CD4-positive, alpha-beta T cell (primary cell): ENCODE measurements around the gene MOGAT2. TPM values are rescaled to one million over a fixed set of nuclear protein-coding genes. Genes with fewer than 3 reads are reported as not detected.

Source experiments
- ATAC-seq: fragments of 200-7000 bp; cut with Tn5 transposase; one replicate; pipeline ENCODE4 v1.10.0; 2022; ENCODE audit warnings: mild to moderate bottlenecking; ENCODE audit not compliant: poor library complexity
- CTCF ChIA-PET: fragments of 350-600 bp; sonication (Branson Sonifier 250); formaldehyde crosslinking; loops from one replicate; lab custom pipeline; 2021; ENCODE audit warnings: antibody characterized with exemption, inconsistent platforms; lab: Charles Lee
- POLR2A ChIA-PET: fragments of 350-600 bp; sonication (Branson Sonifier 250); formaldehyde crosslinking; loops from one replicate; lab custom pipeline; 2021; ENCODE audit warnings: antibody characterized with exemption, inconsistent platforms; lab: Charles Lee
- DNase-seq, 14 experiments: peaks; one replicate each; pipeline ENCODE4 v3.0.0-alpha.2; 2013 to 2020; ENCODE audit warnings: mixed read lengths in 2 of 14
- H3K27ac ChIP-seq, 2 donors: one replicate each; pipeline versions ENCODE4 v1.5.1 to v1.7.0; 2013; ENCODE audit warnings: low read length in 2 of 2, low read depth in 1 of 2, mild to moderate bottlenecking in 1 of 2
- H3K27me3 ChIP-seq, 2 experiments: 1 replicate in 1 of 2; 2 replicates in 1 of 2; pipeline versions ENCODE4 v1.6.1 to v1.7.0; 2013; ENCODE audit warnings: low read length in 2 of 2, control low read depth in 1 of 2, mild to moderate bottlenecking in 1 of 2, moderate library complexity in 1 of 2; ENCODE audit not compliant: insufficient read depth in 2 of 2, control insufficient read depth in 1 of 2
- H3K36me3 ChIP-seq: one replicate; pipeline ENCODE4 v1.6.1; 2013; ENCODE audit warnings: low read length, control low read depth; ENCODE audit not compliant: insufficient read depth
- H3K4me1 ChIP-seq: one replicate; pipeline ENCODE4 v1.6.1; 2013; ENCODE audit warnings: low read length, control low read depth; ENCODE audit not compliant: insufficient read depth
- H3K4me3 ChIP-seq: one replicate; pipeline ENCODE4 v1.5.1; 2013; ENCODE audit warnings: mild to moderate bottlenecking, low read length, moderate library complexity
- H3K9me3 ChIP-seq, 2 experiments: 1 replicate in 1 of 2; 2 replicates in 1 of 2; pipeline versions ENCODE4 v1.6.1 to v1.7.0; 2013; ENCODE audit warnings: low read length in 2 of 2, mild to moderate bottlenecking in 2 of 2, control low read depth in 1 of 2, moderate library complexity in 1 of 2; ENCODE audit not compliant: control insufficient read depth in 1 of 2, insufficient read depth in 1 of 2
- H3K27ac Mint-ChIP-seq: one replicate; pipeline ENCODE4 v1.8.0; 2020; ENCODE audit warnings: mixed read lengths
- H3K27me3 Mint-ChIP-seq: one replicate; pipeline ENCODE4 v1.8.0; 2021; ENCODE audit warnings: mixed read lengths
- H3K36me3 Mint-ChIP-seq: one replicate; pipeline ENCODE4 v1.8.0; 2021; ENCODE audit warnings: low read depth, mixed read lengths
- H3K4me1 Mint-ChIP-seq: one replicate; pipeline ENCODE4 v1.8.0; 2021; ENCODE audit warnings: low read depth, mixed read lengths
- H3K4me3 Mint-ChIP-seq: one replicate; pipeline ENCODE4 v1.8.0; 2020; ENCODE audit warnings: mild to moderate bottlenecking, mixed read lengths
- H3K9me3 Mint-ChIP-seq: one replicate; pipeline ENCODE4 v1.8.0; 2020; ENCODE audit warnings: mixed read lengths
- CTCF ChIP-seq: fragments of 200-600 bp; IDR thresholded peaks from one replicate; pipeline ENCODE4 v1.8.0; 2022; ENCODE audit warnings: antibody characterized with exemption, mild to moderate bottlenecking
- intact Hi-C, 2 experiments: fragments of 100-400 bp; cut with DNase I in 1 of 2; cut with micrococcal nuclease in 1 of 2; formaldehyde crosslinking; loops; one replicate each; pipeline versions ENCODE4 v1.15.1 to v1.9.0; 2023 to 2025; cut with DNase I, micrococcal nuclease
- total RNA-seq, 174 experiments: library from RNA in 2 of 174; stranded (reverse) in 2 of 174; gene quantifications; one replicate each; pipeline ENCODE4 v1.2.3 and lab custom pipeline; 2021 to 2026

MOGAT2 gene
- total RNA-seq, 2 experiments from 2014 or later = not detected

DNA sequence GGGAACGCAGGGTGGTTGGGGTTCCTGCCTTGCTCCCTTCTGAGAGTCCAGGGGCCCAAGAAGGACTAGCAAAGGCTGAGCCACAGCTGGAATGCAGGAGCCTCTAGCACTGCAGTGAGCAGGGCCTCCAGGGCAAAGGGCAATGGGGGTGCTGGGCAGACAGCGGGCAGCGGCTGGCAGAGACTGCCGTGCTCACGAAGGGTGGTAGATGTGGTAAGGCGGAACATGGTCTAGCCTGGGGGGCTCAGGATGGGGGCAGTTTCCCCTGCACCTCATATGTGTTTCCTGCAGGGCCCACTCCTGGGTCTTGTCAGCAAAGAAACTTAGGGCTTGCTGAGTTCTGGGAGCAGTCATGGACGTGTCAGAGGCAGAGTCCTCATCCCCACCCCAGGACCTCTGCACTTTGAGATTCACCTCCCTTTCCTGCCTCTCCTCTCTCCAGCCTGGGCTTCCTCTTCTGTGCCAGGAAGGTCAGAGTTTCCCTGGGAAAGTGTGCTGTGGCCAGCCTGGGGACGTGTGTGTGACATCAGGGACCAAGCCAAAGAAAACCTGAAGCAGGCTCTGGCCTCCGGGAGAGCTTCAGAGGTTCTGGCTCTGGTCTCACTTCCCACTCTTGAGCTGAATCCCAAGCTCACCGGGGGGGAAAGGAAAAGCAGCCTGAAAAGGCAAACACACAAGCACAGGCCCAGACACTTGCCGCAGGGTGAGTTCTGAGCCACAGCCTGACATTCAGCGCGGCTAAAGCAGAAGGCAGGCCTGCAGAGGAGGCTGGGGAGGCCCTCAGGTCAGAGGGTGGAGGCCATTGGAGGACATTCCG, 4.4 kb downstream of the MOGAT2 start:
- Histone ChIP-seq H3K4me1 (no peaks in the 10 kb centered on the region), H3K36me3 (no peaks in the 10 kb centered on the region), H3K27me3 (no peaks in the 10 kb centered on the region), H3K4me3 (no peak overlapping the region), H3K27ac (no peak overlapping the region), H3K9me3 (no peaks in the 10 kb centered on the region)
- Mint-ChIP-seq H3K27ac (no peak overlapping the region), H3K27me3 (no peaks in the 10 kb centered on the region), H3K4me3 (no peak overlapping the region), H3K4me1 (no peaks in the 10 kb centered on the region), H3K36me3 (no peaks in the 10 kb centered on the region), H3K9me3 (no peaks in the 10 kb centered on the region)
- ATAC-seq (no peak), DNase-seq (peak in 1 of 14 experiments; percentile 25)
- TF ChIP-seq CTCF = no peak
- ChIA-PET POLR2A (no interaction called here), CTCF (interaction anchor here (1.1 kb wide), 1 partner anchor 16 kb away, joined by 3 read pairs; no protein-coding TSS in a partner anchor)
- intact Hi-C loops = loop anchor here (2.0 to 10.0 kb wide), 2 partner anchors 143 to 145 kb away; no protein-coding TSS in a partner anchor

GRCh38 chr11:75722669-75723042, 5.0 kb downstream of the MOGAT2 start:
- no peaks in the 10 kb centered on the region for H3K27me3 Mint-ChIP-seq
- no peak for ATAC-seq
- intact Hi-C loops = loop anchor here (2.0 to 10.0 kb wide), 2 partner anchors 142 to 144 kb away; no protein-coding TSS in a partner anchor
- H3K27ac Mint-ChIP-seq = no peak overlapping the region
- Histone ChIP-seq H3K4me1 (no peaks in the 10 kb centered on the region), H3K27me3 (no peaks in the 10 kb centered on the region), H3K27ac (no peak overlapping the region), H3K36me3 (no peaks in the 10 kb centered on the region), H3K4me3 (no peak overlapping the region), H3K9me3 (no peaks in the 10 kb centered on the region)
- H3K4me3 Mint-ChIP-seq = no peak overlapping the region
- POLR2A ChIA-PET = no interaction called here
- no peaks in the 10 kb centered on the region for H3K9me3 Mint-ChIP-seq
- CTCF ChIA-PET = interaction anchor here (1.1 kb wide), 1 partner anchor 16 kb away, joined by 3 read pairs; no protein-coding TSS in a partner anchor
- no peaks in the 10 kb centered on the region for H3K36me3 Mint-ChIP-seq
- TF ChIP-seq CTCF = no peak
- H3K4me1 Mint-ChIP-seq = no peaks in the 10 kb centered on the region
- peak in 1 of 14 experiments; percentile 24 for DNase-seq

GRCh38 chr11:75725547-75726320, 8.1 kb downstream of the MOGAT2 start:
- Histone ChIP-seq H3K9me3 (no peaks in the 10 kb centered on the region), H3K4me1 (no peaks in the 10 kb centered on the region), H3K4me3 (no peak overlapping the region), H3K27ac (no peak overlapping the region), H3K27me3 (no peaks in the 10 kb centered on the region), H3K36me3 (no peaks in the 10 kb centered on the region)
- Mint-ChIP-seq H3K27me3 (no peaks in the 10 kb centered on the region), H3K36me3 (no peaks in the 10 kb centered on the region), H3K9me3 (no peaks in the 10 kb centered on the region), H3K4me3 (no peak overlapping the region), H3K27ac (no peak overlapping the region), H3K4me1 (no peaks in the 10 kb centered on the region)
- intact Hi-C loops = loop anchor here in 1 of 2 experiments (10.0 kb wide), 1 partner anchor 139 kb away; no protein-coding TSS in a partner anchor
- CTCF ChIA-PET = no interaction called here
- TF ChIP-seq CTCF = no peak
- DNase-seq = peak in 1 of 14 experiments; percentile 8
- no peak for ATAC-seq
- POLR2A ChIA-PET = no interaction called here
